CD4-positive, alpha-beta T cell treated with Interleukin-21 for 1 hour (primary cell): ENCODE data around the gene TOM1L2.
A peak's percentile ranks its signal among the peaks of the same experiment; 100 is the strongest.

ENCODE experiments used
- DNase-seq: peaks from one replicate; pipeline ENCODE4 v3.0.0-alpha.2; 2020

The TOM1L2 gene

GRCh38 chr17:17844500-17844899, 127.7 kb downstream of the TOM1L2 start:
- DNase-seq = no peak

- no peak for DNase-seq
Measured at GRCh38 chr17:17844079-17844478, 128.1 kb downstream of the TOM1L2 start.

GRCh38 chr17:17843096-17843495, 129.1 kb downstream of the TOM1L2 start:
- no peak for DNase-seq

- no peak for DNase-seq
Measured at GRCh38 chr17:17842111-17842876, 129.9 kb downstream of the TOM1L2 start.

GRCh38 chr17:17841601-17842025, 130.6 kb downstream of the TOM1L2 start:
- no peak for DNase-seq

- DNase-seq = no peak
Measured at GRCh38 chr17:17840751-17841591, 131.2 kb downstream of the TOM1L2 start.

- peak; percentile 84 for DNase-seq
Measured at GRCh38 chr17:17839791-17840707, 132.2 kb downstream of the TOM1L2 start.

- DNase-seq = peak; percentile 31
Measured at GRCh38 chr17:17837966-17838962, 133.9 kb downstream of the TOM1L2 start.

GRCh38 chr17:17837380-17837821, 134.8 kb downstream of the TOM1L2 start:
- DNase-seq = no peak

GRCh38 chr17:17836818-17837379, 135.3 kb downstream of the TOM1L2 start, which contains the start of gene SREBF1:
SREBF1 (minus strand) TSS chr17:17836986; CDS start chr17:17836817, 169 bp downstream.
- DNase-seq = peak; percentile 78

- peak; percentile 97 for DNase-seq
Measured at GRCh38 chr17:17836250-17836817, 135.9 kb downstream of the TOM1L2 start.

GRCh38 chr17:17835415-17836249, 136.6 kb downstream of the TOM1L2 start:
- DNase-seq = no peak

- no peak for DNase-seq
Measured at GRCh38 chr17:17834974-17835373, 137.2 kb downstream of the TOM1L2 start.

GRCh38 chr17:17833658-17834357, 138.4 kb downstream of the TOM1L2 start:
- no peak for DNase-seq

- DNase-seq = no peak
Measured at GRCh38 chr17:17832032-17832363, 140.2 kb downstream of the TOM1L2 start.

GRCh38 chr17:17831208-17832031, 140.8 kb downstream of the TOM1L2 start:
- DNase-seq = no peak

- DNase-seq = no peak
Measured at GRCh38 chr17:17830740-17831207, 141.4 kb downstream of the TOM1L2 start.

- DNase-seq = no peak
Measured at GRCh38 chr17:17830269-17830567, 142.0 kb downstream of the TOM1L2 start.
